GM20000 (cell line): ENCODE measurements around the gene CCDC187.
A peak's percentile ranks its signal among the peaks of the same experiment; 100 is the strongest.

Source experiments
- DNase-seq: peaks from one replicate; pipeline ENCODE4 v3.0.0; 2012; ENCODE audit warnings: low spot score
- TF ChIP-seq, protein P1 (sequence below): IDR thresholded peaks from 2 replicates; pipeline ENCODE4 v1.5.1; 2012; ENCODE audit warnings: mild to moderate bottlenecking, control low read depth; ENCODE audit errors: extremely low read depth, missing control alignments

The CCDC187 gene

GRCh38 chr9:136229096-136230065 lies 74.5 kb downstream of the CCDC187 start:
- no peak for DNase-seq

GRCh38 chr9:136228107-136228875 lies 75.6 kb downstream of the CCDC187 start:
- TF ChIP-seq, protein P1, sequence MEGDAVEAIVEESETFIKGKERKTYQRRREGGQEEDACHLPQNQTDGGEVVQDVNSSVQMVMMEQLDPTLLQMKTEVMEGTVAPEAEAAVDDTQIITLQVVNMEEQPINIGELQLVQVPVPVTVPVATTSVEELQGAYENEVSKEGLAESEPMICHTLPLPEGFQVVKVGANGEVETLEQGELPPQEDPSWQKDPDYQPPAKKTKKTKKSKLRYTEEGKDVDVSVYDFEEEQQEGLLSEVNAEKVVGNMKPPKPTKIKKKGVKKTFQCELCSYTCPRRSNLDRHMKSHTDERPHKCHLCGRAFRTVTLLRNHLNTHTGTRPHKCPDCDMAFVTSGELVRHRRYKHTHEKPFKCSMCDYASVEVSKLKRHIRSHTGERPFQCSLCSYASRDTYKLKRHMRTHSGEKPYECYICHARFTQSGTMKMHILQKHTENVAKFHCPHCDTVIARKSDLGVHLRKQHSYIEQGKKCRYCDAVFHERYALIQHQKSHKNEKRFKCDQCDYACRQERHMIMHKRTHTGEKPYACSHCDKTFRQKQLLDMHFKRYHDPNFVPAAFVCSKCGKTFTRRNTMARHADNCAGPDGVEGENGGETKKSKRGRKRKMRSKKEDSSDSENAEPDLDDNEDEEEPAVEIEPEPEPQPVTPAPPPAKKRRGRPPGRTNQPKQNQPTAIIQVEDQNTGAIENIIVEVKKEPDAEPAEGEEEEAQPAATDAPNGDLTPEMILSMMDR: no peak
- DNase-seq: no peak

More at GRCh38 chr9:136229096-136230065, 74.5 kb downstream of the CCDC187 start:
- TF ChIP-seq, protein P1: no peak

DNA sequence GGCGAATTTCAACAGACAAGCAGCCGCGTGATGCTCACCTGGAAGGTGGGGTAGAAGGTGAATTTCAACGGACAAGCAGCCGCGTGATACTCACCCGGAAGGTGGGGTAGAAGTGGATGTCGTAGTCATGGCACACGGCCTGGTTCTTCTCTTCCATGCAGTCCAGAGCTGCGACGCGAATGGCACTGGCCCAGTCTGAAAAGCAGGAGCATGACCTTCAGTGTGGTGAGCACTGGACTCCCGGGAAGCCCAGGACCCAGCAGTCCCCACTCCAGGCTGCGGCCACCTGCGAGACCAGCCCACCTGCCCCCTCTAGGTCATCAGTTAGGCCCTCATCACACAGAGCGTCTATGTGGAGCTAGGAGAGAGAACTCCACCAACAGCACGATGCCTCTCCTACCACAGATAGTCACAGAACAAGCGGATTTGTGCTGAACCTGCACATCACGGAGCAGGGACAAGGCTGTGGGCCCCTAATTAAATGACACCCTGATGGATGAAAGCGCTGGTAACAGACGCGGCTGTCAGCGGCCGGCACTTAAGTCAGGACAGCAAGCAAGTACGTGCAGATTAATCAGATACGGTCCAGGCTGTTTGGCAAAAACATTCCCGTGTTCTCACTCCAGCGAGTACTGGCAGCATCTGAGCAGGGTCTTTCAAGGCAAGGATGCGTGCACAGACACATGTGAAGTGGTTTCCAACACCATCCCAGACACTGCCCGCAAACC lies 77.0 kb downstream of the CCDC187 start:
- no peak for DNase-seq
- TF ChIP-seq, protein P1: no peak

GRCh38 chr9:136225748-136226679 lies 77.9 kb downstream of the CCDC187 start:
- TF ChIP-seq, protein P1: peak; percentile 86
- peak; percentile 90 for DNase-seq

DNA sequence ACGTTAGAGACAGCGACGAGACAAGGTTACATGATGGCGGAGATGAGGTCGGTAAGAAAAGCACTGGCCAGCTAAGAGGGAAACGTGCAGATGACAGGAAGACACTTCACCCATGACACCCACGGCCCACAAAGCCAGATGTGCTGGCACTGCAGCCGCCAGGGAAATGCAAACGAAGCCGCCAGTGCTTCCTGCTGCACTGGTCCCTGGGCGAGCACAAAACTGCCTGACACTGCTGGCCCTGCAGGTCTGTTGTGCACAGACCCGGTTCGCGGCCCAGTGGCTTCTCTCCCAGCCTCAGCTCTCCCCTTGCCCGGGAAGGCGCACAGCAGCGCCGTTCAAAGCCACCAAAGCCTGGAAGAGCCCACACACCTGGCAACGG lies 78.5 kb downstream of the CCDC187 start:
- TF ChIP-seq, protein P1: no peak
- DNase-seq: peak; percentile 77

- no peak for DNase-seq
- TF ChIP-seq, protein P1: no peak
These were observed 79.8 kb downstream of the CCDC187 start for GRCh38 chr9:136223871-136224640.
